ENCODE measurements around the gene PRAMEF25. TPM values are rescaled to one million over a fixed set of nuclear protein-coding genes. Genes with fewer than 3 reads are reported as not detected.
"Not testable (repeated sequence)": the region's sequence is repeated elsewhere in the genome, so short reads cannot be mapped to it uniquely, and the experiment has no call there.

Gene PRAMEF25
- total RNA-seq (2014; rRNA removed; shearing (Covaris generic)), result not detected in 2 replicates
- not detected in 2 replicates for polyA plus RNA-seq (2015; cell fraction: cytosol; rRNA removed)
- polyA plus RNA-seq (2015; cell fraction: nucleus; rRNA removed), result not detected in 2 replicates

GRCh38 chr1:13070474-13070873 lies at the start of gene PRAMEF25:
PRAMEF25 (plus strand) TSS chr1:13070774; CDS start chr1:13073694, 2,920 bp downstream.
- DNase-seq (ENCODE audit: low read depth), result not testable (repeated sequence)

DNA sequence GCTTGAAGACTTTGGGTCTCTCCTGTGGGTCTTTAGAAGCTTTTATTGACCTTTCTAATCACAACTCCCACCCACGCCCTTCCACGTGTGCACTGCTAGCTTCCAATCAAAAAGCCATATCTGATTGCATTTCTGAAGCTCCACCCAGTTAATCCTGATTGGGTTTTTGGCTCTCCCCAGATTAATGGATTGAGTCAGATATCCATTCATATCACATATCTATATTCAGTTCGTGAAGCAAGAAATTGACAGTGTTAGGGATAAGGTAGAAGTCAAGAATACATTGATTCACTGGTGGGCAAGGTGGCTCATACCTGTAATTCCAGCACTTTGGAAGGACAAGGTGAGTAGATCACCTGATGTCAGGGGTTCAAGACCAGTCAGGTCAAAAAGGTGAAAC lies 14.1 kb upstream of the PRAMEF25 start, which contains the start of gene PRAMEF27:
TSS of gene PRAMEF27 (minus strand) at position 101 of the 400 bp plus-strand sequence. CDS start 2,916 bp downstream, outside the sequence.
- DNase-seq (ENCODE audit: low read depth), result not testable (repeated sequence)

- DNase-seq (ENCODE audit: low read depth), result not testable (repeated sequence)
Measured at GRCh38 chr1:13116754-13117153, 46.2 kb downstream of the PRAMEF25 start, which contains the start of gene HNRNPCL2. HNRNPCL2 (minus strand) TSS chr1:13116854; CDS start chr1:13116400, 454 bp downstream.

Other genes starting within 250 kb of the PRAMEF25 start
- gene PRAMEF11, start 239.4 kb upstream of the PRAMEF25 start, total RNA-seq (2014; rRNA removed; shearing (Covaris generic)), result not detected in 2 replicates
- gene HNRNPCL1, start 222.1 kb upstream of the PRAMEF25 start, total RNA-seq (2014; rRNA removed; shearing (Covaris generic)), result not detected in 2 replicates
- not detected in 2 replicates for gene PRAMEF2, start 213.7 kb upstream of the PRAMEF25 start, total RNA-seq (2014; rRNA removed; shearing (Covaris generic))
- gene PRAMEF4, start 184.6 kb upstream of the PRAMEF25 start, total RNA-seq (2014; rRNA removed; shearing (Covaris generic)), result not detected in 2 replicates
- not detected in 2 replicates for gene PRAMEF10, start 172.5 kb upstream of the PRAMEF25 start, total RNA-seq (2014; rRNA removed; shearing (Covaris generic))
- gene PRAMEF7, start 154.2 kb upstream of the PRAMEF25 start, total RNA-seq (2014; rRNA removed; shearing (Covaris generic)), result not detected in 2 replicates
- gene PRAMEF6, start 123.2 kb upstream of the PRAMEF25 start, total RNA-seq (2014; rRNA removed; shearing (Covaris generic)), result not detected in 2 replicates
- not detected in 2 replicates for gene PRAMEF27, start 14.2 kb upstream of the PRAMEF25 start, total RNA-seq (2014; rRNA removed; shearing (Covaris generic))
- not detected in 2 replicates for gene HNRNPCL3, start 10.0 kb upstream of the PRAMEF25 start, total RNA-seq (2014; rRNA removed; shearing (Covaris generic))
- gene HNRNPCL2, start 46.1 kb downstream of the PRAMEF25 start, total RNA-seq (2014; rRNA removed; shearing (Covaris generic)), result not detected in 2 replicates
- not detected in 2 replicates for gene PRAMEF26, start 85.2 kb downstream of the PRAMEF25 start, total RNA-seq (2014; rRNA removed; shearing (Covaris generic))
- not detected in 2 replicates for gene HNRNPCL4, start 94.9 kb downstream of the PRAMEF25 start, total RNA-seq (2014; rRNA removed; shearing (Covaris generic))
- not detected in 2 replicates for gene PRAMEF9, start 101.1 kb downstream of the PRAMEF25 start, total RNA-seq (2014; rRNA removed; shearing (Covaris generic))
- not detected in 2 replicates for gene PRAMEF13, start 130.6 kb downstream of the PRAMEF25 start, total RNA-seq (2014; rRNA removed; shearing (Covaris generic))
- not detected in 2 replicates for gene PRAMEF18, start 155.4 kb downstream of the PRAMEF25 start, total RNA-seq (2014; rRNA removed; shearing (Covaris generic))
- gene PRAMEF5, start 183.4 kb downstream of the PRAMEF25 start, total RNA-seq (2014; rRNA removed; shearing (Covaris generic)), result not detected in 2 replicates
- gene PRAMEF8, start 214.4 kb downstream of the PRAMEF25 start, total RNA-seq (2014; rRNA removed; shearing (Covaris generic)), result not detected in 2 replicates
- gene PRAMEF33, start 232.8 kb downstream of the PRAMEF25 start, total RNA-seq (2014; rRNA removed; shearing (Covaris generic)), result not detected in 2 replicates
- gene PRAMEF15, start 244.8 kb downstream of the PRAMEF25 start, total RNA-seq (2014; rRNA removed; shearing (Covaris generic)), result not detected in 2 replicates